Stimulated activated CD4-positive, alpha-beta T cell treated with anti-CD3 and anti-CD28 coated beads, Interleukin-2, amount 100 ng/mL, for 48 hours (primary cell): Measurements from ENCODE around the gene ENPP7.

Experiments used
- DNase-seq, 2 donors: peaks; one replicate each; pipeline ENCODE4 v3.0.0-alpha.2; 2020

ENPP7 gene

GRCh38 chr17:79732804-79733691 lies 2.3 kb downstream of the ENPP7 start:
- DNase-seq: no peak

DNA sequence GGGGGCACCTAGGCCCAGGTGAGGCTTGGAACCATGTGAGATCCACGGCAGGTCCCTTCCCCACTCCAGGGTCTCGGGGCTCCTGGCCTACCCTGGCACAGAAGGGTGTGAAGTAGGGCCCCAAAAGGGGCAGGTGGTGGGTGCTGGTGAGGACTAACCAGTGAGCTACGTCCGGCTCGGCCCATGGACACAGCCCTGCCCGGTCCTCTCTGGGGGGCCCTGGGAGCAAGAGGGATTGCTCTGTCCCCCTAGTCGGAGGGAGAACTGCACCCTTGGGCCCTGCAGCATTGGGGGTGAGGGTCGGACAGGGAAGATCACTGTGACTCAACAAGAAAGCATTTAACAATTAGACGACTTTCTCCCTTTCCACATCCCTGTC lies 2.9 kb downstream of the ENPP7 start:
- DNase-seq: no peak

DNA sequence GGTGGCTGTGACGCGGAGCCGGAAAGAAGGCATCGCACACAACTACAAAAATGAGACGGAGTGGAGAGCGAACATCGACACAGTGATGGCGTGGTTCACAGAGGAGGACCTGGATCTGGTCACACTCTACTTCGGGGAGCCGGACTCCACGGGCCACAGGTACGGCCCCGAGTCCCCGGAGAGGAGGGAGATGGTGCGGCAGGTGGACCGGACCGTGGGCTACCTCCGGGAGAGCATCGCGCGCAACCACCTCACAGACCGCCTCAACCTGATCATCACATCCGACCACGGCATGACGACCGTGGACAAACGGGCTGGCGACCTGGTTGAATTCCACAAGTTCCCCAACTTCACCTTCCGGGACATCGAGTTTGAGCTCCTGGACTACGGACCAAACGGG lies 4.4 kb downstream of the ENPP7 start:
- no peak for DNase-seq

- DNase-seq: no peak
Observed at GRCh38 chr17:79737046-79737921, 6.5 kb downstream of the ENPP7 start.

GRCh38 chr17:79737922-79738578 lies 7.3 kb downstream of the ENPP7 start:
- no peak for DNase-seq

GRCh38 chr17:79738643-79739042 lies 7.9 kb downstream of the ENPP7 start:
- DNase-seq: no peak

- DNase-seq: no peak
Observed at GRCh38 chr17:79739148-79740062, 8.7 kb downstream of the ENPP7 start.

DNA sequence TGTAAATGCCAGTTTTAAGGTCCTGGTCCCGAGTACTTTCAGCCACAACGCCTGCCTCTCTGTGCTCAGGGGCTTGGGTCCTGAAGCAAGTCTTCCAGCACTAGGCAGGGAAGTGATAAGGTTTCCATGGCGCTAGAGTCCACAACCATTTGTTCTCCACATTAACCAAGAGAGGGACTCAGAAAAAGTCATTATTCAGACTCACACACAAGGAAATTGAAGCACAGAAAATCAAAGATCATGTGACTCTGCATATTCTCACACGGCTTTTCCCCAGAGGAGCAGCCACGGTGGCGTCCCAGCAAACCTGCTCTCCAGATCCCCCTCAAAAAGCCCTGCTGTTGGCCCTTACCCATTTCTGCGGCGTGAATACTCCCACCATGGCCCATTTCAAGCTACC lies 9.7 kb downstream of the ENPP7 start:
- DNase-seq: no peak

GRCh38 chr17:79741401-79741750 lies 10.6 kb downstream of the ENPP7 start:
- DNase-seq: no peak

DNA sequence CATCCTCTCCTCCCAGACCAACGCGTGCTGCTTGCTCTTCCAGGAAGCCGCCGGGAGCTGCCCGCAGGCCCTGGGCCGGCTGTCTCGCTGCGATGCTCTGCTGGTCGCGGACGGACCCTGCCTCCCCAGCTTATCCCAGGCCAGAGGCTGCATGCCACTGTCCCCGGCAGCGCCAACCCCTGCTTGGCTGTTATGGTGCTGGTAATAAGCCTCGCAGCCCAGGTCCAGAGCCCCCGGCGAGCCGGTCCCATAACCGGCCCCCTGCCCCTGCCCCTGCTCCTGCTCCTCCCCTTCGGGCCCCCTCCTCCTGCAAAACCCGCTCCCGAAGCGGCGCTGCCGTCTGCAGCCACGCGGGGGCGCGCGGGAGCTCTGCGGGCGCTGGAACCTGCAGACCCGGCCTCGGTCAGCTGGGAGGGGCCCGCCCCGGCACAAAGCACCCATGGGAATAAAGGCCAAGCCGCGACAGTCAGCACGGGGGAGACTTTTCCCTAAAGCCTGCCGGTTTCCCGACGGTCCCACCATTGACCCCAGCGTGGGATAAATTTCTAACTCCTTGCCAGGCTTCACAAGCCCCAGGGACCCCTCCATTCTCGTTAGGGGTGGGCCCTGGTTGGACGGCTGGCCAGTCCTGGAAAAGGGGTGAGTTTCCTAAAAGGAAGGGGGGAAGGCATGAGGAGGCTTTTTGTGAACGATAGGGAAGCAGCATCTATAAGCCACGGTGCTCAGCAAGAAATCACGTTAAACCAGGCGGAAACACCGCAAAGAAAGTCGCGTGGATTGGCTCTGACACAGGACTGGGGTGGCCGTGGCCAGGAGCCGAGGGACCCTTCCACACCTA lies 11.2 kb downstream of the ENPP7 start:
- peak; percentile 72 to 81 for DNase-seq

DNA sequence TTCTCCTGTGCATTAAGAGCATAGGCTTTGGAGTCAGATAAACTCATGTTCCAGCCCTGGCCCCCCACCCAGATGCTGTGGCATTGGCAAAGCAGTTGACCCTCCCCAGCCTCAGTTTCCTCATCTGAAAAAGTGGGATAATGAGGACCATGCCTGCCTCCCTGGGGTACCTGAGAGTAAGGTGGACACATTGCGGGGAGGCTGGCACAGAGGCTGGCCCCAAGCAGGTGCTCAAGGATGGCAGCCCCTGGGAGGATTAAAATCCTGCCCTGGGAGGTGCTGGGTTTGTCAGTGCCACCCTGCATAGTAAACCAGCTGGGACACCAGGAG lies 11.8 kb downstream of the ENPP7 start:
- no peak for DNase-seq

- no peak for DNase-seq
Observed at GRCh38 chr17:79742951-79743476, 12.3 kb downstream of the ENPP7 start.

DNA sequence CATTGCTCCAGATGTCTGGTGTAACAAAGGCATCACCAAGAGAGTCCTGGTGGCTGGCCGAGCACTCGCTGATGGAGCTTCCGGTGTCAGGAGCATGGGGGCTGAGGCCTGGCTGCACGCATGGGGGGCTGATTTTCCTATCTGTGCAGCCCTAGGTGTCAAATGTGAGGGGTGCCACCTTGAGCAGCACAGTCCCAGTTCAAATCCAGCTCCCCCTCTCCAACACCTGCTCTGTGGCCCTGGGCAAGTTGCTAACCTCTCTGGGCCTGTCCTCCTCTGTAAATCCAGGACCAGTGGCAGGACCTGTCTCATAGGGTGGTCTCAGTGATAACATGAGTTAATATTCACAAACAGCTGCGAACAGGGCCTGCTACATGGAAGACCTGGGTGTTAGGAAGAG lies 12.9 kb downstream of the ENPP7 start:
- no peak for DNase-seq

DNA sequence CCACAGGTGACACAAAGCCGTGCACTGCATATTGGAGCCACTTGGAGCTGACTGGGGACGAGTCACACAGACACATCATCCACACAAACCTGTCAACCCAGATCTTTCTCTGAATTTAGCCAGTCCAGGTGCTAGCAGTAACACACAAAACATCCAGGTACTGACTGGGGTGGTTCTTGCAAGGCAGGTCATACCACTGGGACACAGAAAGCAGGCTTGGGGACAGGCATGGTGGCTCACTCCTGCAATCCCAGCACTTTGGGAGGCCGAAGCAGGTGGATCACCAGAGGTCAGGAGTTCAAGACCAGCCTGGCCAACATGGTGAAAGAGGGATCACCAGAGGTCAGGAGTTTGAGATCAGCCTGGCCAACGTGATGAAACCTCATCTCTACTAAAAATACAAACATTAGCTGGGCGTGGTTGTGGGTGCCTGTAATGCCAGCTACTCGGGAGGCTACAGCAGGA lies 14.9 kb downstream of the ENPP7 start:
- no peak for DNase-seq

DNA sequence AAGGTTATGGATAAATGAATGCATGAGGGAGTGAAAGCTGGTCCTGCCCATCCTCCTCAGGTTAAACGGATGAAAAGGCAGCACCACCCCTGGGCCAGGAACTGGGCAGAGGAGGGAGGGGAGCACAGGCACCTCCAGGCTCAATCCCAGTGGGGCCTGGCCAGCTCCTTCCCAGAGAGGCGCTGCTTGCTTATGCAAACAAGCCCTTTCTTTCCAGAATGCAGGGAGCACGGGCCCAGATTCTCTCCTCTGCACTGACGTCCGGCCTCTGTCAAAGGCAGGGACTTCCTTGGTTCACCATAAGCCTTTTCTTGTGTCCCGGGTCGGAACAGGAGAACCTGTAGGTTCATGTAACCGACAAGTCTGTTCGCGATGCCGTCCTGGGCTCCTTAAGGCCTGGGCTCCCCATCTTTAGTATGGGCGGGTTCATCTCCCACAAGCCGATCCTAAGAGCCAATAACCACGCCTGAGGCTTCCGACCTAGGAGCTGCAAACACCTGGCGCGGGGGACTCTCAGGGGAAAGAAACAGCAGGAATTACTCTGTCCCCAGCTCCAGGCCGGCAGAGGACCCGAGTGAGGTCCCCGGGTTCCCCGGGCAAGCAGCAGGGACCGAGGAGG lies 16.3 kb downstream of the ENPP7 start:
- no peak for DNase-seq

DNA sequence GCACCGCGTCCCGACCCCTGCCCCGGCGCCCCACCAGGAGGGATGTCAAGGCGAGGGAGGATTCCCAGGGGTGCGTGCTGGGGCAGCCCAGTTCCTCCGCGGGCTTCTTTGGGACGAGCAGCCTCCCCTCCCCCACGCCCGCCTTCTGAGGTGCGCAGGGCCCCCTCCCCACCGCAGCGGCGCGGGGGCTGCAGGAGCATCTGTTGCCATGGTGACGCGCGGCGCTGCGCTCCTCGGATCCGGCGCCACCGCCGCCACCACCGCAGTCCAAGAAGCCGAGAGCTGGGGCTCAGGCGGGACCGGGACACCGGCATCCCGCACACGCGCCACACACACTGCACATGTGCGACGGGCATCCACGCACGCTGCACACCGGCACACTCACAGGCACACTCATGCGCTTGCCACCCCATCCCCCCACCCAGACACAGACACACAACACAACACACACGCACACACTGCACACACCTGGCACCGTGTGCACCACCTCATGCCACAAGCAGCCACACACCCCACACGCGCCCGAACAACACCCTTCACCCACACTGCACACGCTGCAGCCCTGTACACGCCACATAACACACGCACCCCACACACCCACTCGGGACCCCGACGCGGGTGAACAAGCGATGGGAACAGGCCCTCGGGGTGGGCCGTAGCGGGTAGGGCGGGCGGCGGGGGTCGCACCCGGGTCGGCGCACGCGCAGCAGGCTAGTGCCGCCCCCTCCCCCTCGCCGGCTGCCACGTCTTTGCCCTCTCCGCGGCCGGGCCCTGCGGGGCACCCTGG lies 17.0 kb downstream of the ENPP7 start:
- DNase-seq: no peak

DNA sequence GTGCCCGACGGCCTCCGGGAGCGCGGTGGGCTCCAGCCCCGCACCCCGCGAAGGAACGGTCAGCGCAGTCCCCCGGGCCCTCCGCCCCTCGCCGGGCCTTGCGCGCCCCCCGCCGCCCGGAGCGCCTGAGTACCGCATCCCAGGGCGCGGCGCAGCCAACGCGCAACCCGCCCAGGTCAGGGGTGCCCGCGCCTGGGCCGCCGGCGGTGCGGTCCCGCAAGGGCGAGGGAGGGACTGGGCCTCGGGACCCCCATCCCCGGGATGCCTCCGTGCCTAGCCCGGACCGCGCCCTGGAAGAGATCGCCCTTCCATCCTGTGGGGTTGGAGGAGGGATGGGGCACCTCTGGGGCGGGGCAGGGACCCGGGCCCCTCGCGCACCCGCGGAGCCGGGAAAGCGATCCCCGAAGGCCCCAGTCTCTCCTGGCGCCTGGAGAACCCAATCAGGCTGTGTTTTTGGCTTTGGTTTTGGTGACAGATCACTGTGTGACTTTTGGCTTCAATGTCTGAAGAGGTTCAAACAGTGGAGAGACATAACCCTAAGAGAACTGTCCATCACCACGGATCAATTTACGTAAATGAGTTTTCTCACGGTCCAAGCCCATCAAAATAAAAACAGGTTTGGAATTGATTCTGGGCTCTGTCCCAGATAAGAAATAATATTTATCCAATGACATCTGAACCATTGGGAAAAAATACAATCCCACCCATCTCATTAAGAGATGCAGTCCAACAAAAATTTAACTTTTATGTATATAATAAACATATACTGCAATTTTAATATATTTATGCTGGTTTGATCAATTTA lies 17.8 kb downstream of the ENPP7 start:
- DNase-seq: no peak

DNA sequence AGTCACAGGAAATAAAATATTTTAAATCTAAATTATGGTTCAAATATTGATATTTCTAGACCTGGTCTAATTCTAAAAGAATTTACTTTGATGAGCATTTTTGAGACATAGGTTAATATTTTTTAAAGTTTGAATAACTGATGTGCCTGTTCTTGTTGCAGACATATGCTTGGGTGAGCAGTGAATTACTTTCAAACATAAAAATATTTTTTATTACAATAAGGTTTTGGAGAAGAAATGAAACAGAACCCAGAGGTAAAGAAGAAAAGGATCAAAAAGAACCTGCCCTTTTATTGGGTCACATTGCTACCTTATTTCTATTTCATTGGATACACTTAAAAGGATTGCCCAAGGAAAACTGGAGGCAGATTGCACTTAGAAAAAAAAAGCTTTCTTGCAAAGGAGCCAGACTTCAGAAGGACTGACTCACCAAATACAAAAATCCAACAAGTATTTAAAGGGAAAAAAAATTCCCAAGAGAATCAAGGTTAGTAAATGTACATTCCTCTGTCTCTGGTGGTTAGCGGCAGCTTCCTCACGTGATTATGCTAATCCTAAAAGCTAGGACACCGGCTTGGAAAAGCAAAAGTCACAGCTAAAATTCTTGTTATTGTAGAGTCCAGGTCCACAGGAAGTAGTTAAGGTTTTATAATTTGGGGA lies 18.5 kb downstream of the ENPP7 start:
- no peak for DNase-seq

GRCh38 chr17:79749958-79750357 lies 19.2 kb downstream of the ENPP7 start:
- no peak for DNase-seq
